Measurements from ENCODE around the gene PPP2R1A.

GRCh38 chr19:52206481-52206880 lies 16.6 kb downstream of the PPP2R1A start:
- TF ChIP-seq CTCF (IDR thresholded peaks at IDR 0.05) (no peak), POLR2A (IDR thresholded peaks at IDR 0.05) (no peak)
